ENCODE results near the gene ATXN2L.
"Not testable (repeated sequence)": the region's sequence is repeated elsewhere in the genome, so short reads cannot be mapped to it uniquely, and the experiment has no call there.

Gene ATXN2L, protein sequence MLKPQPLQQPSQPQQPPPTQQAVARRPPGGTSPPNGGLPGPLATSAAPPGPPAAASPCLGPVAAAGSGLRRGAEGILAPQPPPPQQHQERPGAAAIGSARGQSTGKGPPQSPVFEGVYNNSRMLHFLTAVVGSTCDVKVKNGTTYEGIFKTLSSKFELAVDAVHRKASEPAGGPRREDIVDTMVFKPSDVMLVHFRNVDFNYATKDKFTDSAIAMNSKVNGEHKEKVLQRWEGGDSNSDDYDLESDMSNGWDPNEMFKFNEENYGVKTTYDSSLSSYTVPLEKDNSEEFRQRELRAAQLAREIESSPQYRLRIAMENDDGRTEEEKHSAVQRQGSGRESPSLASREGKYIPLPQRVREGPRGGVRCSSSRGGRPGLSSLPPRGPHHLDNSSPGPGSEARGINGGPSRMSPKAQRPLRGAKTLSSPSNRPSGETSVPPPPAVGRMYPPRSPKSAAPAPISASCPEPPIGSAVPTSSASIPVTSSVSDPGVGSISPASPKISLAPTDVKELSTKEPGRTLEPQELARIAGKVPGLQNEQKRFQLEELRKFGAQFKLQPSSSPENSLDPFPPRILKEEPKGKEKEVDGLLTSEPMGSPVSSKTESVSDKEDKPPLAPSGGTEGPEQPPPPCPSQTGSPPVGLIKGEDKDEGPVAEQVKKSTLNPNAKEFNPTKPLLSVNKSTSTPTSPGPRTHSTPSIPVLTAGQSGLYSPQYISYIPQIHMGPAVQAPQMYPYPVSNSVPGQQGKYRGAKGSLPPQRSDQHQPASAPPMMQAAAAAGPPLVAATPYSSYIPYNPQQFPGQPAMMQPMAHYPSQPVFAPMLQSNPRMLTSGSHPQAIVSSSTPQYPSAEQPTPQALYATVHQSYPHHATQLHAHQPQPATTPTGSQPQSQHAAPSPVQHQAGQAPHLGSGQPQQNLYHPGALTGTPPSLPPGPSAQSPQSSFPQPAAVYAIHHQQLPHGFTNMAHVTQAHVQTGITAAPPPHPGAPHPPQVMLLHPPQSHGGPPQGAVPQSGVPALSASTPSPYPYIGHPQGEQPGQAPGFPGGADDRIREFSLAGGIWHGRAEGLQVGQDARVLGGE

DNA sequence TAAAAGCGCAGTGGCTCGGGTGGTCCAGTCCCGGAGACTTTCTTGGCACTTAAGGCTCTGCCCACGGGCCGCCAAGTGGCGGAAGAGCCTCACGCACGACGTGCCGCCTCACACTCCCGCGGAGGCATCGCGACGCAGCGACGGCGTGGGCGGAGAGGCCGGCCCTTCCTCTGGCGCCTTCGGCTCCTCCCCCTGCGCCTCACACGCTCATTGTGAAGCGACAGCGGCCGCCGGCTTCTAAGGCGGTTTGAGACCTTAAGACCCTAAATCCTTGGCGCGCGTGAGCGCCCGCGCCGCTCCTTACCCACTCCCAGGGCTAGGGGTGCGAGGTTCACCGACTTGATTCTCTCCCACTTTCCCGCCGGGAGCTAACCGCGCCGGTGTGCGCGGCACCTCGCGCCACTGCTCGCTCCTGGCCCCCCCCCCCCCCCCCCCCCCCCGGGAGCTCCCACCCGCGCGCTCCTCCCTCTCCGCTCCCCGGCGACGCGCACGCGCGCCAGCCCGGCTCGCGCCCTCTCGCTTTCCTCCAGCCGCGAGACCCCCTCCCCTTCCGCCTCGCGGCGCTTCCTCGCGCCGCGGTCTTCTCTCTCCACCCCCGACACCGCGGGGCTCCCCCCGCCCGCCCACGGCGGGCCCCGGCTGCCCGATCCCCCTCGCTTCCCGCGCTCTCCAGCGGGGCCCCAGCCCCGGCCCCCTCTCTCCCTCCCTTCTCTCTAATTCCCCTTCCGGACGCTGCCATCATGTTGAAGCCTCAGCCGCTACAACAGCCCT lies at the start of gene ATXN2L:
Gene ATXN2L, plus strand, starts transcription at position 480 of the 771 bp plus-strand sequence. Its CDS starts 261 bp downstream, at position 741.
- peak; percentile 49 for DNase-seq

DNA sequence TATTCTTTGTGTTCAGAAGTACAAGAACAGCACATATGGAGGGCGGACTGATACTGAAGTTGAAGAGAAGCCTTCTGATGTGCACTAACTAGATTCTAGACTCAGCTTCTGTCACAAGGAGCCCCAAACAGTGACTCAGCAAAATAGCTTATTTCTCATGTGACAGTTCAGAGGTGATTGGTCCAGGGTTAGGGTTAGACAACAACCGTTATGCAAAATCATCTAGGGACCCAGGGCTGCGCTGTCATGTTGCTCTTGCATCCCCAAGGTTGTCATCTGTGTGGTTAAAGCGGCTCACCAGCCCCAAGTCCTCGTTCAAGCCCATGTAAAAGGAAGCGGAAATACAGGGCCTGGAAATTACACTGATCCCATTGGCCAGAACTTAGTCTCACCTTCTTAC lies 41.1 kb upstream of the ATXN2L start:
- not testable (repeated sequence) for DNase-seq

DNA sequence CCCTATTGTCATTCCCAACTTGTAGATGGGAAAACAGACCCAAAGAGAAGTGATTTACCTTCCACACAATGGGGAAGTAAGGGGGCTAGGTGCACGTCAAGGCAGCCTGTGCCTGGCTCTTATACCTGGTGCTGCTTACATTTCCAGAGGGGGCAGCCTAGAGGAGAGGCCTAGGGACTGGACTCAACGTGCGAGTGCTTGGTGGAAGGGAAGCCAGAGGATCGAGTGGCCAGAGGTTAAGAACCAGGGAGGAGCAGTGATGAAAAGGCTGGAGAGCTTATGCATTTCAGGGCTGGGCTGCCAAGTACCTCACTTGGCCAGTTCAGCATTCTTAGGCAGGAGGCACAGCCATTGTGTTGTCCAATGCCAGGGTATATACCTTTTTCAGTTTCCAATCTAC lies 40.4 kb upstream of the ATXN2L start:
- DNase-seq: not testable (repeated sequence)

DNA sequence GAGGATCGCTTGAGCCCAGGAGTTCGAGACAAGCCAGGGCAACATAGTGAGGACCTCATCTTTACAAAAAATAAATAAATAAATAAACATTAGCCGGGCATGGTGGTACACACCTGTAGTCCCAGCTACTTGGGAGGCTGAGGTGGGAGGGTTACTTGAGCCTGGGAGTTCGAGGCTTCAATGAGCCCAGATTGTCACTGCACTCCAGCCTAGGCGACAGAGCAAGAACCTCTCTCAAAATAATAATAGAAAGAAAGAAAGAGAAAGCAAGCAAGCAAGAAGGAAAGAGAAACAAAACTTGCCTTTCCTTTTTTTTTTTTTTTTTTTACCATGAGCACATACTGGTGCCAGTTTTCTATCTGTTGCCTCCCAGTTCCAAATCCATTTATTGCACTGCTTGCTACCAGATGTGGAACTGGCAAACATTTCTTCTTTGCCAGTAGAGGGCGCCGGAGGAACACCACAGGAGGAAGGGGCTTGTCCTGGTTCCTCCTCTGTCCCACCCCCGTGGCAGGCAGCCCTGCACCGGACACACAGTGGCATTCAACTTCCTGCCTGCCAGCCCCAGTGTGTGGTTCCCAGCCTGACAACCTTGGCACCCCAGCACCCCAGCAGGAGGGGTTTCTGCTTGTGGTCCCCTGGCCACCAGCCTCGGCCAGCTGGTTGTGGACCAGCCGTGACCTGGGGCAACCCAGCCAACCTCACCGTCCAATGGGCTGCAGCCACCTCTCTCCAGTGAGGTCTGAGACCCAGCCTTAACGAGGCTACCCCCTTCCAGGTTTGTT lies 20.4 kb upstream of the ATXN2L start:
- not testable (repeated sequence) for DNase-seq

DNA sequence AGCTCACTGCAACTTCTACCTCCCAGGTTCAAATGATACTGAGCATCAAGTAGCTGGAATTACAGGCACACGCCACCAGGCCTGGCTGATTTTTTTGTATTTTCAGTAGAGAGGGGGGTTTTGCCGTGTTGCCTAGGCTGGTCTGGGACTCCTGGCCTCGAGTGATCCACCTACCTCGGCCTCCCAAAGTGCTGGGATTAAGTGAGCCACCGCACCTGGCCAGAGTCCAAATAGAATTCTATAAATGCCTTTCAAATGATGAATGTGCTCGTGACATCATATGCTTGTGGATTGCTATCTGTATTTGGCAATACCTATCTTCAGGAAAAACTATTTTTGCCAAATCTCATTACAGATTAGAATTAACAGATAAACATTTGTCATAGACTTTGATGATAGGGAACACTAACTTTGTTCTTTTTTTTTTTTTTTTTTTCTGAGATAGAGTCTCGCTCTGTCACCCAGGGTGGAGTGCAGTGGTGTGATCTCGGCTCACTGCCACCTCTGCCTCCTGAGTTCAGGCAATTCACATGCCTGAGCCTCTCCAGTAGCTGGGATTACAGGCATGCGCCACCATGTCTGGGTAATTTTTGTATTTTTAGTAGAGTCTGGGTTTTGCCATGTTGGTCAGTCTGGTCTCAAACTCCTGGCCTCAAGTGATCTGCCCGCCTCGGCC lies 15.2 kb upstream of the ATXN2L start:
- DNase-seq: not testable (repeated sequence)

DNA sequence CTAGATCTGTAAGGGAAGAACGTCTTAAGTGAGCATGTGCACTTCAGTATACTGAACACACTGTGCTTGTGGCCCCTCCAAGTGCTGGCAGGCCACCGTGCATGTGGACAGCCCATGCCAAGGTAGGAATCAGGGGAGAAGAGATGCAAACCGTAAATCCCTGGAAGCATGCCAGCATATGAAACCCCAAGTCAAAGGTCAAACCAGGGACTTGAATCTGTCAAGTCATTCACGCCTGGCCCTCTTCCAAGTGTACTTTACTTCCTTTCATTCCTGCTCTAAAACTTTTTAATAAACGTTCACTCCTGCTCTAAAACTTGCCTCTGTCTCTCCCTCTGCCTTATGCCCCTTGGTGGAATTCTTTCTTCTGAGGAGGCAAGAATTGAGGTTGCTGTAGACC lies 2.8 kb upstream of the ATXN2L start:
- no peak for DNase-seq

DNA sequence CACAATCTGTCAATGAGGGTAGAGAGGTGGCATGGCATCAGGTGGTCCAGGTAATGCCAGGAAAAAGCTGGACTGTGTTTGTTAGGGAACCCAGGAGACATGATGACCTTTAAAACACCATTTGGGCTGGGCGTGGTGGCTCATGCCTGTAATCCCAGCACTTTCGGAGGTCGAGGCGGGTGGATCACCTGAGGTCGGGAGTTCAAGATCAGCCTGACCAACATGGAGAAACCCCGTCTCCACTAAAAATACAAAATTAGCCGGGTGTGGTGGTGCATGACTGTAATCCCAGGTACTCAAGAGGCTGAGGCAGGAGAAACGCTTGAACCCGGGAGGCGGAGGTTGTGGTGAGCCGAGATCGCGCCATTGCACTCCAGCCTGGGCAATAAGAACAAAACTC lies 2.3 kb upstream of the ATXN2L start:
- DNase-seq: not testable (repeated sequence)

DNA sequence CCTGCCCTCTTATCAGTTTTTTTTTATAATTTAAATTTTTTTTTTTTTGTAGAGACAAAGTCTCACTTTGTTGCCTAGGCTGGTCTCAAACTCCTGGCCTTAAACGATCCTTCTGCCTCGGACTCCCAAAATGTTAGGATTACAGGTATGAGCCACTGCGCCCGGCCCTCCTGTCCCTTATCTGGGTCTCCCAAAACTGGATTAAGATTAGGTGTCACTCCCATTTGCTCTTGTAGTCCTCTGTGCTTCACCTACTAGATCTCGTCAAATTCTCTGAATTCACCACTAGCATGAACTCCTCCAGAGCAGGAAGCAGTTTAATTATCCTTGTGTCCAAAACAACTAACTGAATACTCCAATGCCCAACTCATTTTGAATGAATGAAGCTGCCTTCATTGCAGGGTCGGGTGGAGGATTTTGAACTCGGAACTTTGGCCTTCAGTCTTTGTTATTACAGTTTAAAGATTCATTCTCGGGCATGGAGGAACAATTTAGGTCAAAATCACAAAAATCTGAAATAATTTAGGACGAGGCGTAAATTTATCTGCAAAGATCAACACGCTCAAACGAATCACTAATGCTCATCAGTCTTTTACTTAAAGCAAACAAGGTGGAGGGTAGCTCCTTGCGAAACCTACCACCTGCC lies 802 bp upstream of the ATXN2L start:
- no peak for DNase-seq

DNA sequence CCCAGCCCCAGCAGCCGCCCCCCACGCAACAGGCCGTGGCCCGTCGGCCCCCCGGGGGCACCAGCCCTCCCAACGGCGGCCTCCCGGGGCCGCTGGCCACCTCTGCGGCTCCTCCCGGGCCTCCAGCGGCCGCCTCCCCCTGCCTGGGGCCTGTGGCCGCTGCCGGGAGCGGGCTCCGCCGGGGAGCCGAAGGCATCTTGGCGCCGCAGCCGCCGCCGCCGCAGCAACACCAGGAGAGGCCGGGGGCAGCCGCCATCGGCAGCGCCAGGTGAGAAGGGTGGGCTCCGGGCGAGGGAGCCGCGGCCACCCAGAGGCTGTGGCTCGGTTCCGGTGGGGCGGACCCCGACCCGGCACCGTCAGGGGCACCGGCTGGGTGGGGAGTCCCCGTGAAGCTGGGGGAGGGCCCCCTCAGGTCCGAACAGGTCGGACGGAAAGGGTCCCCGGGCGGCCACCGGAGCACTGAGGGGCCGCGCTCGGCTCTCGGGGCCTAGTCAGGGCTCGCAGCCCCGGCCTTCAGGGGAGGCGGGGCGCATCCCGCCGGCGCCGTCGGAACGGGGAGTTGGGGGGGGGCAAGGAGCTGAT lies 583 bp downstream of the ATXN2L start:
- DNase-seq: no peak

DNA sequence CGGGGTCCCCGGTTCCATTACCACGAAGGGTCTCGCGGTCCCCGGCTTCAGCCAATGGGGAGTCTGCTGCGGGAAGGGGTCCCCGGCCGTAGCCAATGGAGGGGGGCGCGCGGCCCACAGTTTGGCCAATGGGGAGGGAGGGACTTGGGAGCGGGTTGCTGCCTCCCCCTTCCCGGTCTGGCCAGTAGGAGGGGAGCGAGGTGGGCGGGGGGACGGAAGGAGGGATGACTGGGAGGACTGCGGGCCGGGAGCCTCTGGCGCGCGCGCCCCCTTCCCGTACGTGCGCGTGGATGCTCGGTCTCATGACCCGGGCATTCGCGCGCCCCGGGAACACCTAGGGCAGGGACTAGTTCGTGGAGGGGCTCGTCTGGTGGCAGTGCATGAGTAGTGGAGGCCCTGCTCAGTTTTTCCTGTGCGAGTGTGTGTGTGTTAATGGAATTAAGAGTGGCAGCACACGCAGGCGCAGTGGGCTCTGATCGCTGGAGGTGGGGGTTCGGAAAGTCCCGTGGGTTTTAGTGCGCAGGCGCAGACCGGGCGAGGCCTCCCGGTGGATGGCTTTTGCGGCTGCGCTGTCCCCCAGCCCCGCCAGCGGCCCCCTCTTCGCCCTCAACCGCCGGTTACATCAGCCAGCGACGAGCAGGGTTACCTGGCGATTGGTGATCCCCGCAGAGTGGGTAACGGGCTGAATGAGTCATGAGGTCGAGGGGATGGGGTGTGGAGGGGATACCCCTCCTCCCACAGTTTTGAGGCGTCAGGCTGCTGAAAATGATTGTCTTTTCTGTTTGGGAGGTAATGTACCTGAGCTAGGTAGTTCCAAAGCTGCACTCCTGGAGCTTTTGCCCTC lies 1.3 kb downstream of the ATXN2L start:
- peak; percentile 88 for DNase-seq

DNA sequence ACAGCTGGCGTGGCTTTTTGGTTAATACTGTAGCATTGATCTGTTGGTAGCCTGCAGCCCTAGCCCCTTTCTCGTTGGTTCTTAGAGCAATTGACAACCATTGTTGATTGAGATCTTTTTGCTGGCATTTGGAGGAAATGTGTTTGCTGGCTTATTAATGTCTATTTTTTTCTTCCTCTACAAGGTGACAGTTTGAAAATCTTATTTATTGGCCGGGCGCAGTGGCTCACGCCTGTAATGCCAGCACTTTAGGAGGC lies 1.8 kb downstream of the ATXN2L start:
- no peak for DNase-seq

DNA sequence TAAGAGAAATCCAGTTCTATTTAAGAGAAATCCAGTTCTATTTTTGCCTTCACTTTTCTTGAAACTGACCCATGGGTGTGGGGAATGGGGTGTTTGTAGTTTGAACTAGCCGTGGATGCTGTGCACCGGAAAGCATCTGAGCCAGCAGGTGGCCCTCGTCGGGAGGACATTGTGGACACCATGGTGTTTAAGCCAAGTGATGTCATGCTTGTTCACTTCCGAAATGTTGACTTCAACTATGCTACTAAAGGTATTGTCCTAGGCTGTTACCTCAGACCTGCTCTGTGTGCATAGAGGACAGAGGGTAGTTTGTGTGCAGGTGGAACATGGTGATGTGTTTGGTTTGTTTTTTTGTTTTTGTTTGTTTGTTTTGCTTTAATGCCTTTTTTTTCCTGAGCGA lies 3.3 kb downstream of the ATXN2L start:
- no peak for DNase-seq

DNA sequence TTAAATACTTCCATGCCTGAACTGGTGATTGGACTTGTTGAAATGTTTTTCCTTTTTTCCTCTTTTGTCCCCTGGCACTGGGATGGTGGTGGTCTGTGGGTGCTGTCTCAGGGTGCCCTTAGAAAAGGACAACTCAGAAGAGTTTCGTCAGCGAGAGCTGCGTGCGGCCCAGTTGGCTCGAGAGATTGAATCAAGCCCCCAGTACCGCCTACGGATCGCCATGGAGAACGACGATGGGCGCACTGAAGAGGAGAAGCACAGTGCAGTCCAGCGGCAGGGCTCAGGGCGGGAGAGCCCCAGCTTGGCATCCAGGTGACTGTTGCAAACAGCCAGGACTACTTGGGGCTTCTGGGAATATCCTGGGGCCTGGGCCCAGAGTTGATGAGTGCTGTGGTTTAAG lies 6.9 kb downstream of the ATXN2L start:
- DNase-seq: no peak

DNA sequence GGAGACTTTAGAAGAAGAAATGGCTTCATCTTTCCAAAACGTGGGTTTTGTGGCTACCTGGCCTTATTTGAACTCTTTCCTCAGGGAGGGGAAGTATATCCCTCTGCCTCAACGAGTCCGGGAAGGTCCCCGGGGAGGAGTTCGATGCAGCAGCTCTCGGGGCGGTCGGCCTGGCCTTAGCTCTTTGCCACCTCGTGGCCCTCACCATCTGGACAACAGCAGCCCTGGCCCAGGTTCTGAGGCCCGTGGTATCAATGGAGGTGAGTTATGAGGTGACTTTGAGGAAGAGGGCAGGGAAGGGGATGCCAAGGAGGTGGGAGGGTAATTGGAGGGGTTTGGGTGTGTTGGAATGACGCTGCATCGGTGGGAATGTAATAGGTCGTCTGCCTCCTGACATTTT lies 7.7 kb downstream of the ATXN2L start:
- DNase-seq: no peak

DNA sequence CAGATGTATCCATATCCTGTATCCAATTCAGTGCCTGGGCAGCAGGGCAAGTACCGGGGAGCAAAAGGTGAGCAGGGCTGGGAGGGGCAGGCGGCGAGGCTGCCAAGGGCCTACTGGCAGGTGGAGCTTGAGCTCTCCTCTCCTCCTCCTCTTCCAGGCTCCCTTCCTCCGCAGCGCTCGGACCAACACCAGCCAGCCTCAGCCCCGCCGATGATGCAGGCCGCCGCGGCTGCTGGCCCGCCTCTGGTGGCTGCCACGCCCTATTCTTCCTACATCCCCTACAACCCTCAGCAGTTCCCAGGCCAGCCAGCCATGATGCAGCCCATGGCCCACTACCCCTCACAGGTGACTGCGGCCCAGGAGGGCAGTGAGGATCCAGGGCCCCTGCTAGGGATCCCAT lies 11.6 kb downstream of the ATXN2L start:
- no peak for DNase-seq

DNA sequence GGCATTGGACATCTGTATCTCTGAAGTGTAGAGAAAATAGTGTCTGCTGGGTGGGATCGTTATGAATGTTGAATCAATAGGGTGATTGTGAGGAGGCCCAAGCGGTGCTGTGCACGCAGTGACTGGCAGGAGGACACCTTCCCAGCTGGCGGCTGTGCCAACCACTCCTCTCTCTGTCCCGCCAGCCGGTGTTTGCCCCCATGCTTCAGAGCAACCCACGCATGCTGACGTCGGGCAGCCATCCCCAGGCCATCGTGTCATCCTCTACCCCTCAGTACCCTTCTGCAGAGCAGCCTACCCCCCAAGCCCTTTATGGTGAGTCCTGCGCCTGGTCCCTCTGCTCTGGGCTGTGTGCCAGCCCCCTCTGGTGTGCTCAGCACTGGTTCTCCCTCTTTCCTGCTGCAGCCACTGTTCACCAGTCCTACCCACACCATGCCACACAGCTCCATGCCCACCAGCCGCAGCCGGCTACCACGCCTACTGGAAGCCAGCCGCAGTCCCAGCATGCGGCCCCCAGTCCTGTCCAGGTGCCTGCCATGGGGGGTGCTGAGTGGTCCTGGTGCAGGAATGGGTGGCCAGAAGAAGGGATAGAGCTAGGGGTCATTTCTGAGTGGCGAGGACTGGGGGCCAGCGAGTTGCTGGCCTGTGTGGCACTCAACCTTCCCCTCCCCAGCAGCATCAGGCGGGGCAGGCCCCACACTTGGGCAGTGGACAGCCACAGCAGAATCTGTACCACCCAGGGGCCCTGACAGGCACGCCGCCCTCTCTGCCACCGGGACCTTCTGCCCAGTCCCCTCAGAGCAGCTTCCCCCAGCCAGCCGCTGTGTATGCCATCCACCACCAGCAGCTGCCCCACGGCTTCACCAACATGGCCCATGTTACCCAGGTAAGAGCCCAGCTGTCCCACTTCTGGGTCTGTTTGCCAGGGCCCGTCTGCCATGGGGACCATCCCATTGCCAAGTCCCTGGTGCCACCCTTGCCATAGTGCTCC lies 12.4 kb downstream of the ATXN2L start:
- no peak for DNase-seq

DNA sequence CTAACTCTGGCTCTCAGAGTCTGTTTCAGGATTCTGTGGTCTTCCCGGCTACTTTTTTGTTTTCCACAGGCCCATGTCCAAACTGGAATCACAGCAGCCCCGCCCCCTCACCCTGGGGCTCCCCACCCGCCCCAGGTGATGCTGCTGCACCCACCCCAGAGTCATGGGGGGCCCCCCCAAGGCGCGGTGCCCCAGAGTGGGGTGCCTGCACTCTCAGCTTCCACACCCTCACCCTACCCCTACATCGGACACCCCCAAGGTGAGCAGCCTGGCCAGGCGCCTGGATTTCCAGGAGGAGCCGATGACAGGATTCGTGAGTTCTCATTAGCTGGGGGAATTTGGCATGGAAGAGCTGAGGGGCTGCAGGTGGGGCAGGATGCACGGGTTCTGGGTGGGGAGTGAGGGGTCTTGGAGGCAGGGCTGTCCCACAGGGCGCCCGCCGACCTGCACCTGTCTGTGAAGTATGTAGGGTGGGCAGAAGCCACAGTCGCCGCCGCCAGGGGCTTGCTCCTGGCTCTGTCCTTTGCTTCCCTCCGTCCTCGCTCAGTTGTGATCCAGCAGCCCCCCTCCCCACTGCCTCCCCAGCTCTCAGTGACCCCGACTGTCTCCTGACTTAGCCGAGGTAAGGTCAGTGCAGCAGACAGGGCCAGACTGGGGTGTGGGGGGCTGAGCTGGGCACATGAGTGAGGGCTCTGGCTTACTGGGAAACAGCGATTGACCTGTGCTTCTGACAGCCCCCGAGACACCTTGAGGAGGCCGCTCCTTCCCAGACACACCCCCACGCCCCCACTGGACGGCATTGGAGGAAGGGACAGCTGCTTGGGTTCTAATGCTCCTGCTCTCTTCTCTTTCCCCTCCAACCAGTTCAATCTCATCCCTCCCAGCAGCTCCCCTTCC lies 13.3 kb downstream of the ATXN2L start:
- no peak for DNase-seq

DNA sequence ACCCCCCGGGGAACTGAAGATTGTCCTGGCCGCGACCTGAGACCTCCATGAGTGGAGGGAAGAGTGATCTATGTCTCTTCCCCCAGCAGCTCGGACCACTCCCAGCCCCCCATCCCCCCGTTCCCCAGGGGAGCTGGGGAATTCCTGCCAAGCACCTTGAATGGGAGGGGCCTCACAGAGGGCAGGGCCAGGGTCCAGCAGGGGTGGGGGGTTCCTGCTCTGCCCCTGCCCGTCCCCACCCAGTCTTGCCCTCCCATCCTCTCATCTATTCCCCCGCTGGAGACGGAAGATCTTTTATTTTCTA lies 13.9 kb downstream of the ATXN2L start:
- DNase-seq: no peak
